ENCODE data around the gene ABCA1. TPM values are rescaled to one million over a fixed set of nuclear protein-coding genes. Genes with fewer than 3 reads are reported as not detected.

The ABCA1 gene
- polyA plus RNA-seq, 1 experiment: 29.6 TPM

- no peak for TF ChIP-seq CTCF (IDR thresholded peaks at IDR 0.05; ENCODE audit: low read depth, low read length)
- POLR2A ChIA-PET: no interaction called here
- H3K4me3 ChIP-seq (ENCODE audit: low read depth, low read length): no peak overlapping the region
- DNase-seq (ENCODE audit: low read depth, low spot score): no peak
- H3K27ac ChIP-seq (ENCODE audit: low read depth, low read length): no peak overlapping the region
- no peaks in the 10 kb centered on the region for H3K9me3 ChIP-seq (ENCODE audit: control insufficient read depth, insufficient read depth, low read length)
- CTCF ChIA-PET: no interaction called here
- no peaks in the 10 kb centered on the region for H3K27me3 ChIP-seq (ENCODE audit: control insufficient read depth, insufficient read depth, low read length)
Measured at GRCh38 chr9:104775976-104776375, 152.0 kb downstream of the ABCA1 start.

GRCh38 chr9:104775574-104775936, 152.4 kb downstream of the ABCA1 start:
- no peak for TF ChIP-seq CTCF (IDR thresholded peaks at IDR 0.05; ENCODE audit: low read depth, low read length)
- ChIA-PET POLR2A (no interaction called here), CTCF (no interaction called here)
- no peaks in the 10 kb centered on the region for H3K27me3 ChIP-seq (ENCODE audit: control insufficient read depth, insufficient read depth, low read length)
- DNase-seq (ENCODE audit: low read depth, low spot score): no peak
- H3K4me3 ChIP-seq (ENCODE audit: low read depth, low read length): no peak overlapping the region
- no peak overlapping the region for H3K27ac ChIP-seq (ENCODE audit: low read depth, low read length)
- H3K9me3 ChIP-seq (ENCODE audit: control insufficient read depth, insufficient read depth, low read length): no peaks in the 10 kb centered on the region

GRCh38 chr9:104774831-104775573, 153.0 kb downstream of the ABCA1 start:
- H3K27me3 ChIP-seq (ENCODE audit: control insufficient read depth, insufficient read depth, low read length): no peaks in the 10 kb centered on the region
- H3K4me3 ChIP-seq (ENCODE audit: low read depth, low read length): no peak overlapping the region
- CTCF ChIA-PET: no interaction called here
- no peak overlapping the region for H3K27ac ChIP-seq (ENCODE audit: low read depth, low read length)
- DNase-seq (ENCODE audit: low read depth, low spot score): no peak
- TF ChIP-seq CTCF (IDR thresholded peaks at IDR 0.05; ENCODE audit: low read depth, low read length): no peak
- H3K9me3 ChIP-seq (ENCODE audit: control insufficient read depth, insufficient read depth, low read length): no peaks in the 10 kb centered on the region
- POLR2A ChIA-PET: no interaction called here

GRCh38 chr9:104774132-104774531, 153.8 kb downstream of the ABCA1 start:
- no peaks in the 10 kb centered on the region for H3K27me3 ChIP-seq (ENCODE audit: control insufficient read depth, insufficient read depth, low read length)
- DNase-seq (ENCODE audit: low read depth, low spot score): no peak
- CTCF ChIA-PET: no interaction called here
- TF ChIP-seq CTCF (IDR thresholded peaks at IDR 0.05; ENCODE audit: low read depth, low read length): no peak
- H3K4me3 ChIP-seq (ENCODE audit: low read depth, low read length): no peak overlapping the region
- no peak overlapping the region for H3K27ac ChIP-seq (ENCODE audit: low read depth, low read length)
- H3K9me3 ChIP-seq (ENCODE audit: control insufficient read depth, insufficient read depth, low read length): no peaks in the 10 kb centered on the region
- POLR2A ChIA-PET: no interaction called here

- H3K27me3 ChIP-seq (ENCODE audit: control insufficient read depth, insufficient read depth, low read length): no peaks in the 10 kb centered on the region
- ChIA-PET POLR2A (no interaction called here), CTCF (interaction anchor here (0.6 kb wide), 1 partner anchor 72 kb away, joined by 3 read pairs; no protein-coding TSS in a partner anchor)
- no peak for TF ChIP-seq CTCF (IDR thresholded peaks at IDR 0.05; ENCODE audit: low read depth, low read length)
- H3K27ac ChIP-seq (ENCODE audit: low read depth, low read length): no peak overlapping the region
- H3K9me3 ChIP-seq (ENCODE audit: control insufficient read depth, insufficient read depth, low read length): no peaks in the 10 kb centered on the region
- no peak for DNase-seq (ENCODE audit: low read depth, low spot score)
- no peak overlapping the region for H3K4me3 ChIP-seq (ENCODE audit: low read depth, low read length)
Measured at GRCh38 chr9:104772714-104773510, 155.0 kb downstream of the ABCA1 start.
